Midbrain (tissue), 1 donor: Measurements from ENCODE around the gene TPGS2.
"Not testable (repeated sequence)": the region's sequence is repeated elsewhere in the genome, so short reads cannot be mapped to it uniquely, and the experiment has no call there.

Source experiments
- DNase-seq: peaks from one replicate; lab custom pipeline; 2025; lab: John Stamatoyannopoulos, UW

TPGS2 gene

GRCh38 chr18:36775396-36775795 lies 53.4 kb downstream of the TPGS2 start:
- no peak for DNase-seq

- no peak for DNase-seq
These were observed 56.5 kb downstream of the TPGS2 start for GRCh38 chr18:36772241-36772723.

GRCh38 chr18:36771245-36771644 lies 57.6 kb downstream of the TPGS2 start:
- no peak for DNase-seq

- DNase-seq = no peak
These were observed 58.4 kb downstream of the TPGS2 start for GRCh38 chr18:36770315-36770946.

- no peak for DNase-seq
These were observed 59.0 kb downstream of the TPGS2 start for GRCh38 chr18:36769611-36770314.

- DNase-seq = no peak
These were observed 59.6 kb downstream of the TPGS2 start for GRCh38 chr18:36769172-36769571.

GRCh38 chr18:36766836-36767235 lies 62.0 kb downstream of the TPGS2 start:
- no peak for DNase-seq

- not testable (repeated sequence) for DNase-seq
These were observed 65.8 kb downstream of the TPGS2 start for GRCh38 chr18:36762965-36763364.

- no peak for DNase-seq
These were observed 66.7 kb downstream of the TPGS2 start for GRCh38 chr18:36762074-36762473.

GRCh38 chr18:36761186-36761698 lies 67.6 kb downstream of the TPGS2 start:
- DNase-seq = no peak

- no peak for DNase-seq
These were observed 68.2 kb downstream of the TPGS2 start for GRCh38 chr18:36760598-36760997.

GRCh38 chr18:36759167-36759776 lies 69.5 kb downstream of the TPGS2 start:
- DNase-seq = no peak

GRCh38 chr18:36758623-36759022 lies 70.2 kb downstream of the TPGS2 start:
- DNase-seq = no peak

GRCh38 chr18:36757991-36758390 lies 70.8 kb downstream of the TPGS2 start:
- DNase-seq = no peak

GRCh38 chr18:36757081-36757480 lies 71.7 kb downstream of the TPGS2 start:
- DNase-seq = peak; percentile 79

- no peak for DNase-seq
These were observed 72.6 kb downstream of the TPGS2 start for GRCh38 chr18:36756242-36756641.

- DNase-seq = no peak
These were observed 75.6 kb downstream of the TPGS2 start for GRCh38 chr18:36752929-36753865.

GRCh38 chr18:36745219-36745975 lies 83.4 kb downstream of the TPGS2 start:
- no peak for DNase-seq

GRCh38 chr18:36744261-36744876 lies 84.4 kb downstream of the TPGS2 start:
- DNase-seq = no peak
